Measurements from ENCODE around the gene MVB12B. TPM values are rescaled to one million over a fixed set of nuclear protein-coding genes. Genes with fewer than 3 reads are reported as not detected.

MVB12B gene
- total RNA-seq, 1 donor from 2014 or later = 13.1 TPM

GRCh38 chr9:126295516-126295915 lies 31.1 kb upstream of the MVB12B start:
- Mint-ChIP-seq H3K27ac (ENCODE audit: unreplicated experiment) (no peak overlapping the region), H3K27me3 (ENCODE audit: low read depth) (peaks cover 12% of the 10 kb centered on the region), H3K4me3 (ENCODE audit: unreplicated experiment) (no peak overlapping the region), H3K9me3 (ENCODE audit: low read depth) (no peaks in the 10 kb centered on the region), H3K4me1 (ENCODE audit: low read depth) (no peaks in the 10 kb centered on the region), H3K36me3 (ENCODE audit: low read depth) (no peaks in the 10 kb centered on the region)
- DNase-seq (ENCODE audit: low spot score) = no peak
- TF ChIP-seq, protein P1, sequence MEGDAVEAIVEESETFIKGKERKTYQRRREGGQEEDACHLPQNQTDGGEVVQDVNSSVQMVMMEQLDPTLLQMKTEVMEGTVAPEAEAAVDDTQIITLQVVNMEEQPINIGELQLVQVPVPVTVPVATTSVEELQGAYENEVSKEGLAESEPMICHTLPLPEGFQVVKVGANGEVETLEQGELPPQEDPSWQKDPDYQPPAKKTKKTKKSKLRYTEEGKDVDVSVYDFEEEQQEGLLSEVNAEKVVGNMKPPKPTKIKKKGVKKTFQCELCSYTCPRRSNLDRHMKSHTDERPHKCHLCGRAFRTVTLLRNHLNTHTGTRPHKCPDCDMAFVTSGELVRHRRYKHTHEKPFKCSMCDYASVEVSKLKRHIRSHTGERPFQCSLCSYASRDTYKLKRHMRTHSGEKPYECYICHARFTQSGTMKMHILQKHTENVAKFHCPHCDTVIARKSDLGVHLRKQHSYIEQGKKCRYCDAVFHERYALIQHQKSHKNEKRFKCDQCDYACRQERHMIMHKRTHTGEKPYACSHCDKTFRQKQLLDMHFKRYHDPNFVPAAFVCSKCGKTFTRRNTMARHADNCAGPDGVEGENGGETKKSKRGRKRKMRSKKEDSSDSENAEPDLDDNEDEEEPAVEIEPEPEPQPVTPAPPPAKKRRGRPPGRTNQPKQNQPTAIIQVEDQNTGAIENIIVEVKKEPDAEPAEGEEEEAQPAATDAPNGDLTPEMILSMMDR (IDR thresholded peaks at IDR 0.05) = no peak

- H3K27ac Mint-ChIP-seq (ENCODE audit: unreplicated experiment) = no peak overlapping the region
- peaks cover 12% of the 10 kb centered on the region for H3K27me3 Mint-ChIP-seq (ENCODE audit: low read depth)
- H3K4me3 Mint-ChIP-seq (ENCODE audit: unreplicated experiment) = no peak overlapping the region
- DNase-seq (ENCODE audit: low spot score) = no peak
- no peaks in the 10 kb centered on the region for H3K4me1 Mint-ChIP-seq (ENCODE audit: low read depth)
- H3K9me3 Mint-ChIP-seq (ENCODE audit: low read depth) = no peaks in the 10 kb centered on the region
- TF ChIP-seq, protein P1 (IDR thresholded peaks at IDR 0.05) = no peak
- H3K36me3 Mint-ChIP-seq (ENCODE audit: low read depth) = no peaks in the 10 kb centered on the region
Measured at GRCh38 chr9:126295936-126296600, 30.6 kb upstream of the MVB12B start.

GRCh38 chr9:126296687-126297086 lies 29.9 kb upstream of the MVB12B start:
- DNase-seq (ENCODE audit: low spot score) = no peak
- no peaks in the 10 kb centered on the region for H3K36me3 Mint-ChIP-seq (ENCODE audit: low read depth)
- H3K4me3 Mint-ChIP-seq (ENCODE audit: unreplicated experiment) = no peak overlapping the region
- H3K27me3 Mint-ChIP-seq (ENCODE audit: low read depth) = peaks cover 12% of the 10 kb centered on the region
- no peaks in the 10 kb centered on the region for H3K4me1 Mint-ChIP-seq (ENCODE audit: low read depth)
- H3K9me3 Mint-ChIP-seq (ENCODE audit: low read depth) = no peaks in the 10 kb centered on the region
- H3K27ac Mint-ChIP-seq (ENCODE audit: unreplicated experiment) = no peak overlapping the region
- TF ChIP-seq, protein P1 (IDR thresholded peaks at IDR 0.05) = no peak

- H3K9me3 Mint-ChIP-seq (ENCODE audit: low read depth) = no peaks in the 10 kb centered on the region
- TF ChIP-seq, protein P1 (IDR thresholded peaks at IDR 0.05) = no peak
- no peaks in the 10 kb centered on the region for H3K36me3 Mint-ChIP-seq (ENCODE audit: low read depth)
- no peaks in the 10 kb centered on the region for H3K4me1 Mint-ChIP-seq (ENCODE audit: low read depth)
- no peak overlapping the region for H3K4me3 Mint-ChIP-seq (ENCODE audit: unreplicated experiment)
- H3K27ac Mint-ChIP-seq (ENCODE audit: unreplicated experiment) = no peak overlapping the region
- peaks cover 6% of the 10 kb centered on the region for H3K27me3 Mint-ChIP-seq (ENCODE audit: low read depth)
- DNase-seq (ENCODE audit: low spot score) = no peak
Measured at GRCh38 chr9:126297661-126298060, 29.0 kb upstream of the MVB12B start.

DNA sequence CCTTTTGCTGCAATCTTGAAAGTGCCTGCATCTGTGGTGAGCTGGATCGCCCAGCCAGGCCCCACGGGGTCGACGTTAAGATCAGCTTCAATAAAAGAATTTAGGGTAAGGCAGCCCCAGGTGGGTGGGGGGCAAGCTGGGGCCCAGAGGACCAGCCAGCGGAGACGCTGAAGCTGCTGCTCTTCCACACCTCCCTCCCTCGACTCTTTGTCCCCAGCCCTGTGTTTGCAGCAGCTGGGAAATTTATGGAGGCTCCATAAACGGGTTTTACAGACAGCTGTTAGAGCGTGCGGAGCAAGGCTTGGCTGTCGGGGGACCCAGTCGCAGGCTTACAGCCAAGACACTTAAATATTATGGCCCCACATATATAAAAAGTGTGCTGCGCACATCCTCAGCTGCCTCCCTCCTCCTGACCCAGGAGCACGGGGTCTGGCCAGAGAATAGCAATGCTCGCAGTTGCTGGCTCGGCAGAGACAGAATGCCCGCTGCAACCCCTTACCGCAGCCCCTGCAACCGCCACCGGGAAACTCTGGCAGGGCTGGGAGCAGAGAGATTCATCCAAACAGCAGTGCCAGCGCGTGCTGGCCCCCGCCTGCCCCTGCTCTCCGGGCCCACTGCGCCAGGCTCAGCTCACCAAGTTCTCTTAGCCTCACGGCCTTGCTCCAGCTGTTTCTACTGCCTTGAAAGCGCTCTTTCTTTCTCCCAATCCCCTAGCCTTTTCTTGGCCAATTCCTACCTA lies 28.4 kb upstream of the MVB12B start:
- no peak for DNase-seq (ENCODE audit: low spot score)
- peaks cover 6% of the 10 kb centered on the region for H3K27me3 Mint-ChIP-seq (ENCODE audit: low read depth)
- H3K27ac Mint-ChIP-seq (ENCODE audit: unreplicated experiment) = no peak overlapping the region
- H3K4me3 Mint-ChIP-seq (ENCODE audit: unreplicated experiment) = no peak overlapping the region
- no peaks in the 10 kb centered on the region for H3K36me3 Mint-ChIP-seq (ENCODE audit: low read depth)
- H3K9me3 Mint-ChIP-seq (ENCODE audit: low read depth) = no peaks in the 10 kb centered on the region
- TF ChIP-seq, protein P1 (IDR thresholded peaks at IDR 0.05) = no peak
- H3K4me1 Mint-ChIP-seq (ENCODE audit: low read depth) = no peaks in the 10 kb centered on the region
